Hepatocyte (in vitro differentiated cells): ENCODE measurements around the gene KCNC4. TPM values are rescaled to one million over a fixed set of nuclear protein-coding genes. Genes with fewer than 3 reads are reported as not detected.

Experiments
- DNase-seq: peaks from one replicate; pipeline ENCODE4 v3.0.0-alpha.2; 2016; ENCODE audit warnings: low spot score
- H2AFZ ChIP-seq: fragments of 200-600 bp; sonication (generic); 2 replicates; pipeline ENCODE4 v1.6.0; 2016; ENCODE audit warnings: antibody characterized with exemption, mild to moderate bottlenecking
- H3K27ac ChIP-seq: fragments of 200-600 bp; sonication (generic); 2 replicates; pipeline ENCODE4 v1.5.1; 2016; ENCODE audit warnings: mild to moderate bottlenecking
- H3K27me3 ChIP-seq: fragments of 200-600 bp; sonication (generic); 2 replicates; pipeline ENCODE4 v1.6.1; 2016
- H3K36me3 ChIP-seq: fragments of 200-600 bp; sonication (generic); replicated peaks from 2 replicates; pipeline ENCODE4 v1.5.1; 2016; ENCODE audit warnings: low read depth; ENCODE audit not compliant: insufficient read depth
- H3K4me1 ChIP-seq: fragments of 200-600 bp; sonication (generic); 2 replicates; pipeline ENCODE4 v1.5.1; 2016; ENCODE audit warnings: mild to moderate bottlenecking, moderate library complexity; ENCODE audit not compliant: insufficient read depth
- H3K4me2 ChIP-seq: fragments of 200-600 bp; sonication (generic); 2 replicates; pipeline ENCODE4 v1.6.0; 2016
- H3K4me3 ChIP-seq: fragments of 200-600 bp; sonication (generic); 2 replicates; pipeline ENCODE4 v1.5.1; 2016; ENCODE audit warnings: mild to moderate bottlenecking
- H3K79me2 ChIP-seq: fragments of 200-600 bp; sonication (generic); 2 replicates; pipeline ENCODE4 v1.6.0; 2017; ENCODE audit warnings: mild to moderate bottlenecking
- H3K9me2 ChIP-seq: fragments of 200-600 bp; sonication (generic); replicated peaks from 2 replicates; pipeline ENCODE4 v1.6.0; 2017; ENCODE audit warnings: mild to moderate bottlenecking; ENCODE audit not compliant: insufficient read depth
- H3K9me3 ChIP-seq: fragments of 200-600 bp; sonication (generic); 2 replicates; pipeline ENCODE4 v1.5.1; 2016; ENCODE audit warnings: low read depth, mild to moderate bottlenecking
- H4K20me1 ChIP-seq: fragments of 200-600 bp; sonication (generic); 2 replicates; pipeline ENCODE4 v1.6.0; 2016; ENCODE audit warnings: mild to moderate bottlenecking; ENCODE audit not compliant: insufficient read depth, poor library complexity, severe bottlenecking
- EZH2 ChIP-seq: fragments of 200-600 bp; sonication (generic); IDR thresholded peaks from 2 replicates; pipeline ENCODE4 v1.6.1; 2016; ENCODE audit warnings: antibody characterized with exemption, mild to moderate bottlenecking, borderline replicate concordance
- EZH2phosphoT487 ChIP-seq: fragments of 200-600 bp; sonication (generic); IDR thresholded peaks from one replicate; pipeline ENCODE4 v1.6.1; 2018; ENCODE audit warnings: antibody characterized with exemption, mild to moderate bottlenecking, low read depth, moderate library complexity; ENCODE audit not compliant: unreplicated experiment, severe bottlenecking
- WGBS: methylation state at CpG from one replicate; pipeline ENCODE4 v1.1.6; 2016; ENCODE audit warnings: low lambda C conversion rate; ENCODE audit errors: missing lambda C conversion rate; 5-methylcytosine and 5-hydroxymethylcytosine counted together
- polyA plus RNA-seq: library from polyadenylated mRNA; unstranded; fragments of >200 nt; fragmentation: Nextera tagmentation; extraction: Ambion mirVana; gene quantifications from 2 replicates; pipeline ENCODE4 v1.2.1, GENCODE V29; 2016
- total RNA-seq: library from RNA; depleted of rRNA; stranded (reverse); fragments of >200 nt; gene quantifications from 2 replicates; pipeline ENCODE4 v1.2.3, GENCODE V29; 2014
- TF ChIP-seq, protein P1 (sequence below): fragments of 200-600 bp; sonication (generic); IDR thresholded peaks from 2 replicates; pipeline ENCODE4 v1.5.1; 2016; ENCODE audit warnings: antibody characterized with exemption, mild to moderate bottlenecking; ENCODE audit not compliant: poor library complexity

The KCNC4 gene
- total and polyA plus RNA-seq, 2 experiments from 2014 or later: 1.3 to 4.6 TPM

DNA sequence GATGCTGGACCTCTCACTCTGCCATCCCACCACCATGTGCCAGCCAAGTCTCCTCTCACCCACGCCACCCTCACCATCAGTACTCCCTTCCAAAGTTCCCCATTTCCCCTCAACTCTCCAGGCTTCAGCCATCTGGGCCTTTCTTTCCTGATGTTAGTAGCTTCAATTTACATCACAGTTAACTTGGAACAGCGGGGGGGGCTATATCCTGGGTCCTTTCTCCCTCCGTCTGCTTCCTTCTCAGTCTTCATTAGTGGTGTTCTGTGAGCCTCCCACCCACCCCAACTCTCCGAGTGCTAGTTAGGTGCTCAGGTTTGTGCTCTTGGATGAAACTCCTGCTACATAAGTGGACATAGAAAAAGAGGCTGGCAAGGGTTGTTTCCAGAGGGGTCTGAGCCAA, 31.9 kb downstream of the KCNC4 start:
- WGBS: 81% methylated on average over 4 of the region's 4 CpGs
- Histone ChIP-seq H4K20me1 (no peaks in the 10 kb centered on the region), H3K36me3 (no peaks in the 10 kb centered on the region), H3K79me2 (no peaks in the 10 kb centered on the region), H3K4me2 (no peak overlapping the region), H3K27me3 (peaks cover 3% of the 10 kb centered on the region), H3K4me1 (no peaks in the 10 kb centered on the region), H3K9me2 (no peaks in the 10 kb centered on the region), H3K4me3 (no peak overlapping the region), H2AFZ (no peak overlapping the region), H3K9me3 (no peaks in the 10 kb centered on the region), H3K27ac (no peak overlapping the region)
- TF ChIP-seq EZH2phosphoT487: no peak
- no peak for DNase-seq

DNA sequence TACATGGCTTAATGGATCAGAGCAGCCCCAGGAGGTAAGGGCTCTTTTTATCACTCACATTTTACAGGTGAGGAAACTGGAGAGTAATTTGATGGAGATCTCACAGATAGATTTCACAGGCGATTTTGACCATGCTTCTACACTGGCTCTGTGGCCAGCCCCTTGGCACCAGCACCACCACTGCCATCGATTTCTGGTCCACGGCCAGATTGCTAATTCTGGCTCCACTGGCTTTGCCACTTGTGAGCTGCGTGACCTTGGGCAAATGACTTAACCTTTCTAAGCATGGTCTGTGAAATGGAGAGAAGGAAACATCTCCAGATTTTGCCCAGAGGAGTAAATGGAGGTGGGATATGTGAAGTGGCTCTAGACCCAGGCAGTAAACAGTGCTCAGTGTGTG, 32.6 kb downstream of the KCNC4 start:
- H3K79me2 ChIP-seq: no peaks in the 10 kb centered on the region
- WGBS: 96% methylated on average over 4 of the region's 4 CpGs
- H4K20me1 ChIP-seq: no peaks in the 10 kb centered on the region
- no peak overlapping the region for H2AFZ ChIP-seq
- H3K9me2 ChIP-seq: no peaks in the 10 kb centered on the region
- no peak for DNase-seq
- no peaks in the 10 kb centered on the region for H3K9me3 ChIP-seq
- no peaks in the 10 kb centered on the region for H3K36me3 ChIP-seq
- no peak overlapping the region for H3K4me2 ChIP-seq
- no peaks in the 10 kb centered on the region for H3K4me1 ChIP-seq
- H3K4me3 ChIP-seq: no peak overlapping the region
- H3K27me3 ChIP-seq: peaks cover 3% of the 10 kb centered on the region
- TF ChIP-seq EZH2phosphoT487: no peak
- TF ChIP-seq, protein P1, sequence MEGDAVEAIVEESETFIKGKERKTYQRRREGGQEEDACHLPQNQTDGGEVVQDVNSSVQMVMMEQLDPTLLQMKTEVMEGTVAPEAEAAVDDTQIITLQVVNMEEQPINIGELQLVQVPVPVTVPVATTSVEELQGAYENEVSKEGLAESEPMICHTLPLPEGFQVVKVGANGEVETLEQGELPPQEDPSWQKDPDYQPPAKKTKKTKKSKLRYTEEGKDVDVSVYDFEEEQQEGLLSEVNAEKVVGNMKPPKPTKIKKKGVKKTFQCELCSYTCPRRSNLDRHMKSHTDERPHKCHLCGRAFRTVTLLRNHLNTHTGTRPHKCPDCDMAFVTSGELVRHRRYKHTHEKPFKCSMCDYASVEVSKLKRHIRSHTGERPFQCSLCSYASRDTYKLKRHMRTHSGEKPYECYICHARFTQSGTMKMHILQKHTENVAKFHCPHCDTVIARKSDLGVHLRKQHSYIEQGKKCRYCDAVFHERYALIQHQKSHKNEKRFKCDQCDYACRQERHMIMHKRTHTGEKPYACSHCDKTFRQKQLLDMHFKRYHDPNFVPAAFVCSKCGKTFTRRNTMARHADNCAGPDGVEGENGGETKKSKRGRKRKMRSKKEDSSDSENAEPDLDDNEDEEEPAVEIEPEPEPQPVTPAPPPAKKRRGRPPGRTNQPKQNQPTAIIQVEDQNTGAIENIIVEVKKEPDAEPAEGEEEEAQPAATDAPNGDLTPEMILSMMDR: no peak
- no peak for TF ChIP-seq EZH2
- H3K27ac ChIP-seq: no peak overlapping the region

DNA sequence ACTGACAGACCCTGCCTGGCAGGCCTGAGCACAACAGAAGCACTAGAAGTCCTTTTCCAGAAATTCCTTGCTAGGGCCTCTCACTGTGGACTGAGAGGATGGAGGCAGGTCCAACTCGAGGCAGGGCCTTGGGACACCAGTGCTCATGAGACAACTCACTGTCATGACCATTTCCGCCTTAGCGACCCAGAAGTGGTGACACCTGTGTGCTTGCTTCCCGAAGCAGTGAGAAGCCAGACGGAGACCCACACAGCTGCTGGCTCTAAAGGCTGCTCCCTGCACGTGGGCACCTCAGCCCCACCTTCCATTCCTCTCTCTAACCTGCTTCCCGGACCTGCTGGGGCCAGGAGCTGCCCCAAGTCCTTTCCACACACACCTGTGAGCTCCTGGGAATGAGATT, 33.0 kb downstream of the KCNC4 start:
- no peak overlapping the region for H3K4me2 ChIP-seq
- no peaks in the 10 kb centered on the region for H3K4me1 ChIP-seq
- H3K27ac ChIP-seq: no peak overlapping the region
- TF ChIP-seq, protein P1: no peak
- TF ChIP-seq EZH2 (no peak), EZH2phosphoT487 (no peak)
- H3K27me3 ChIP-seq: peaks cover 3% of the 10 kb centered on the region
- no peaks in the 10 kb centered on the region for H3K9me3 ChIP-seq
- no peak for DNase-seq
- H3K36me3 ChIP-seq: no peaks in the 10 kb centered on the region
- H3K79me2 ChIP-seq: no peaks in the 10 kb centered on the region
- H3K4me3 ChIP-seq: no peak overlapping the region
- WGBS: 66% methylated on average over 7 of the region's 7 CpGs
- H2AFZ ChIP-seq: no peak overlapping the region
- H4K20me1 ChIP-seq: no peaks in the 10 kb centered on the region
- no peaks in the 10 kb centered on the region for H3K9me2 ChIP-seq

DNA sequence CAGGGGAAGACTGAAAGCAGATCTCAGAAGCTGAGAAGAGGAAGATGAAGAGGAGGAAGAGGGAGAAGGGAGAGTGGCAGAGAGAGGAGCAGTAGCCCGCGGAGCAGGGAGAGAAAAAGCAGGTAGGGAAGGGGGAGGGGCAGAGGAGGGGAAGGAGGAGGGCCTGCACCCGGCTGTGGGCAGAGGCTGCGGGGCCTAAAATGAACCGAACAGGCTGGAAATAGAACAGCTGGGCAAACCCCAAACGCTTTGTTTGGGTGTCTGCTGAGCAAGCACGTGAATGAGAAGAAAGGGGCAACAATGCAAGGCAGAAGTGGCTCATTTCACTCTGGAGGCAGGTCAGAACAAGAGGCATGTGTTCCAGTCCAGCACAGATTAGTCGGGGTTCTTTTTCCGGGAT, 33.5 kb downstream of the KCNC4 start:
- no peaks in the 10 kb centered on the region for H3K4me1 ChIP-seq
- no peak for DNase-seq
- H3K27ac ChIP-seq: no peak overlapping the region
- no peak overlapping the region for H3K4me2 ChIP-seq
- no peaks in the 10 kb centered on the region for H3K9me3 ChIP-seq
- H3K27me3 ChIP-seq: peaks cover 3% of the 10 kb centered on the region
- H3K36me3 ChIP-seq: no peaks in the 10 kb centered on the region
- H3K4me3 ChIP-seq: no peak overlapping the region
- WGBS: 35% methylated on average over 8 of the region's 9 CpGs
- no peak overlapping the region for H2AFZ ChIP-seq
- no peaks in the 10 kb centered on the region for H3K9me2 ChIP-seq
- no peaks in the 10 kb centered on the region for H3K79me2 ChIP-seq
- TF ChIP-seq, protein P1: no peak
- TF ChIP-seq EZH2phosphoT487 (no peak), EZH2 (no peak)
- H4K20me1 ChIP-seq: no peaks in the 10 kb centered on the region
